ENCODE results near the gene PCNX2. TPM values are rescaled to one million over a fixed set of nuclear protein-coding genes. Genes with fewer than 3 reads are reported as not detected.

PCNX2 gene
- total and polyA plus RNA-seq, 2 of the 8 experiments (the other 6 are each of a cell fraction or from before 2014, with no cell fraction given): 46.1 to 57.6 TPM

DNA sequence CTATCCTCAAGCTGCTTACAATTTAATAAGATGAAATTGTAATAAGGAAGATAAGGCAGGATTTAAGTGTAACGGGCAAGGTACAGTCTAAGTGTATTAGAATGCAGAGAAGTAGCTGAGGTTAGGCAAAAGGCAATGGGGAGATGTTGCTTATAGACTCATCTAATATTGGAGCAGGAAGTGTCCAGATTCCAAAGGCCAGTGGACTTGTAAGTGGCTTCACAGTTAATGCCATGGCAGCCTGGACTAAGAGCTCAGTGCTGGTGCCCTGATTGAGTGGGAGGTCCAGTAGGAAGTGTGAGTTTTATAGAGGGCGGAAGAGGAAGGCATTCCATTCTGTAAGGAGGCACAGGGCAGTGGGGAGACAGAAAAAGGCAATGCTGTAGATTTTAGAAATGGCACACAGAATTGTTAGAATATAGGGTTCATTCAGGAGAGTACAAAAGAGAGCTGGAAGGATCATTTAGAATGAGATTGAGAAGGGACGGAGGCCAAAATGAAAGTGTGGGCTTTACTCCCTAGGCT lies 44.6 kb upstream of the PCNX2 start:
- ChIA-PET CTCF (ENCODE audit: partially characterized antibody) (interaction anchor here (0.7 to 1.6 kb wide), 4 partner anchors 8 to 452 kb away, joined by 3 to 5 read pairs (median 3); no protein-coding TSS in a partner anchor), POLR2A (ENCODE audit: partially characterized antibody) (interaction anchor here (1.2 kb wide), 1 partner anchor 12 kb away, joined by 3 read pairs; no protein-coding TSS in a partner anchor)
- no peak overlapping the region for H4K8ac ChIP-seq (ENCODE audit: extremely low read depth, insufficient read depth, low read length)
- H2BK20ac ChIP-seq (ENCODE audit: low read length): no peak overlapping the region
- no peak overlapping the region for H2BK120ac ChIP-seq (replicated peaks; ENCODE audit: low read depth, low read length)
- H4K91ac ChIP-seq (replicated peaks; ENCODE audit: insufficient read length, low read length): no peak overlapping the region
- no peak overlapping the region for H3K27ac ChIP-seq (ENCODE audit: low read depth, low read length)
- H3K9ac ChIP-seq (replicated peaks in 1 of 4; ENCODE audit: extremely low read depth in 1 of 4, low read depth in 3 of 4, low read length in 3 of 4): no peak overlapping the region
- no peaks in the 10 kb centered on the region for H3K36me3 ChIP-seq (ENCODE audit: control insufficient read depth in 2 of 4, insufficient read depth in 4 of 4, low read length in 3 of 4)
- no peak for FAIRE-seq
- no peak for DNase-seq (ENCODE audit: low read depth in 1 of 2, low spot score in 2 of 2)
- H3K4ac ChIP-seq (replicated peaks; ENCODE audit: insufficient read length, low read depth, low read length): no peak overlapping the region
- H3K9me3 ChIP-seq (ENCODE audit: insufficient read depth in 2 of 2, low read depth in 1 of 2, low read length in 1 of 2): no peaks in the 10 kb centered on the region
- no peak overlapping the region; the same call in 1 of the 2 replicates for H2BK12ac ChIP-seq (ENCODE audit: low read depth, low read length)
- H3K23ac ChIP-seq (ENCODE audit: insufficient read length): no peak overlapping the region
- no peak overlapping the region for H2BK5ac ChIP-seq (ENCODE audit: low read depth, low read length)
- H3K27me3 ChIP-seq (replicated peaks in 1 of 4; ENCODE audit: control insufficient read depth in 3 of 4, extremely low read depth in 1 of 4, insufficient read depth in 3 of 4, low read length in 3 of 4): no peaks in the 10 kb centered on the region
- TF ChIP-seq HDAC2 (IDR thresholded peaks at IDR 0.05; ENCODE audit: borderline replicate concordance in 1 of 2, low read depth in 2 of 2, low read length in 2 of 2) (no peak), BCL11A (IDR thresholded peaks at IDR 0.05; ENCODE audit: low read depth in 2 of 2, low read length in 2 of 2) (no peak), CTBP2 (IDR thresholded peaks at IDR 0.05; ENCODE audit: borderline replicate concordance, insufficient read depth, insufficient read length, low read length) (no peak), CBX5 (IDR thresholded peaks at IDR 0.05; ENCODE audit: low read depth, low read length) (no peak), BACH1 (IDR thresholded peaks at IDR 0.05; ENCODE audit: low read length) (no peak)
- TF ChIP-seq, protein P1, sequence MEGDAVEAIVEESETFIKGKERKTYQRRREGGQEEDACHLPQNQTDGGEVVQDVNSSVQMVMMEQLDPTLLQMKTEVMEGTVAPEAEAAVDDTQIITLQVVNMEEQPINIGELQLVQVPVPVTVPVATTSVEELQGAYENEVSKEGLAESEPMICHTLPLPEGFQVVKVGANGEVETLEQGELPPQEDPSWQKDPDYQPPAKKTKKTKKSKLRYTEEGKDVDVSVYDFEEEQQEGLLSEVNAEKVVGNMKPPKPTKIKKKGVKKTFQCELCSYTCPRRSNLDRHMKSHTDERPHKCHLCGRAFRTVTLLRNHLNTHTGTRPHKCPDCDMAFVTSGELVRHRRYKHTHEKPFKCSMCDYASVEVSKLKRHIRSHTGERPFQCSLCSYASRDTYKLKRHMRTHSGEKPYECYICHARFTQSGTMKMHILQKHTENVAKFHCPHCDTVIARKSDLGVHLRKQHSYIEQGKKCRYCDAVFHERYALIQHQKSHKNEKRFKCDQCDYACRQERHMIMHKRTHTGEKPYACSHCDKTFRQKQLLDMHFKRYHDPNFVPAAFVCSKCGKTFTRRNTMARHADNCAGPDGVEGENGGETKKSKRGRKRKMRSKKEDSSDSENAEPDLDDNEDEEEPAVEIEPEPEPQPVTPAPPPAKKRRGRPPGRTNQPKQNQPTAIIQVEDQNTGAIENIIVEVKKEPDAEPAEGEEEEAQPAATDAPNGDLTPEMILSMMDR (IDR thresholded peaks at IDR 0.05; ENCODE audit: control extremely low read depth in 1 of 3, insufficient read depth in 1 of 3, low read depth in 1 of 3, low read length in 3 of 3): no peak
- no peak overlapping the region for H2AFZ ChIP-seq (ENCODE audit: low read length)
- H3K56ac ChIP-seq (replicated peaks; ENCODE audit: insufficient read length, low read depth, low read length): no peak overlapping the region
- H2AK5ac ChIP-seq (ENCODE audit: low read depth, low read length): no peak overlapping the region; the same call in 1 of the 2 replicates
- peaks cover 3% of the 10 kb centered on the region for H3K79me1 ChIP-seq (ENCODE audit: low read depth, low read length)
- no peak overlapping the region for H4K5ac ChIP-seq (ENCODE audit: insufficient read length, low read depth, low read length)
- H3K23me2 ChIP-seq (ENCODE audit: low read depth, low read length): no peaks in the 10 kb centered on the region; the same call in 1 of the 2 replicates
- 68% methylated on average over 3 of the region's 3 CpGs; no CpG with 5 or more reads in 1 of the 2 experiments for WGBS, 2 experiments (ENCODE audit: extremely low coverage in 1 of 2, insufficient coverage in 1 of 2, insufficient read length in 1 of 2, insufficient replicate concordance in 2 of 2, low coverage in 1 of 2, low lambda C conversion rate in 2 of 2, missing lambda C conversion rate in 1 of 2)
- peaks cover 0 to 78% of the 10 kb centered on the region in 2 experiments; a peak in 2 of 4 replicates for H3K79me2 ChIP-seq (ENCODE audit: control insufficient read depth in 1 of 2, insufficient read depth in 2 of 2, low read length in 2 of 2)
- H3K4me2 ChIP-seq (ENCODE audit: insufficient read depth in 1 of 2, low read depth in 2 of 2, low read length in 2 of 2): no peak overlapping the region
- H3K4me1 ChIP-seq (replicated peaks in 1 of 4; ENCODE audit: control insufficient read depth in 3 of 4, insufficient read depth in 4 of 4, low read length in 3 of 4): peaks cover 0 to 6% (median 2%) of the 10 kb centered on the region in 4 experiments; a peak in 3 of 7 replicates
- H3K14ac ChIP-seq (ENCODE audit: insufficient read length): no peak overlapping the region
- H4K20me1 ChIP-seq (replicated peaks in 1 of 2; ENCODE audit: control insufficient read depth in 1 of 2, insufficient read depth in 2 of 2, low read length in 2 of 2): no peaks in the 10 kb centered on the region
- no peak overlapping the region for H3K18ac ChIP-seq (ENCODE audit: extremely low read depth, low read length)
- H2BK15ac ChIP-seq (ENCODE audit: low read length): no peak overlapping the region
- H3K4me3 ChIP-seq (ENCODE audit: extremely low read depth in 1 of 4, insufficient read depth in 2 of 4, low read depth in 3 of 4, low read length in 4 of 4): no peak overlapping the region
